GM12892 (cell line): ENCODE measurements around the gene DLGAP1.

Experiments
- POLR2A ChIP-seq: IDR thresholded peaks from 2 replicates; pipeline ENCODE4 v1.6.1; 2011; ENCODE audit warnings: low read depth, low read length, control low read depth
- POLR2AphosphoS5 ChIP-seq: IDR thresholded peaks from 2 replicates; pipeline ENCODE4 v1.6.1; 2011; ENCODE audit warnings: low read depth, low read length, control low read depth

GRCh38 chr18:3624546-3624934 lies 830.6 kb downstream of the DLGAP1 start:
- TF ChIP-seq POLR2A (no peak), POLR2AphosphoS5 (no peak)
